H1 (cell line): Measurements from ENCODE around the gene ERC1. TPM values are rescaled to one million over a fixed set of nuclear protein-coding genes. Genes with fewer than 3 reads are reported as not detected.

ENCODE experiments used
- CTCF ChIA-PET: fragments of 300-600 bp; sonication (Branson Sonifier 250); formaldehyde crosslinking; loops from one replicate; lab custom pipeline; 2021; ENCODE audit not compliant: partially characterized antibody; lab: Charles Lee
- POLR2A ChIA-PET: fragments of 300-600 bp; sonication (Branson Sonifier 250); formaldehyde crosslinking; loops from one replicate; lab custom pipeline; 2021; ENCODE audit warnings: inconsistent platforms; ENCODE audit not compliant: partially characterized antibody; lab: Charles Lee
- DNase-seq, 2 experiments: peaks; one replicate each; pipeline versions ENCODE4 v3.0.0 to v3.0.0-alpha.2; 2010 to 2022; ENCODE audit warnings: low spot score in 2 of 2, low read depth in 1 of 2, mixed read lengths in 1 of 2
- FAIRE-seq: peaks from 2 replicates; lab custom pipeline; 2011; peaks lifted over from hg19 to GRCh38; lab: Jason Lieb, UNC
- H2AFZ ChIP-seq: 2 replicates; pipeline ENCODE4 v1.8.1; 2012; ENCODE audit warnings: low read length, inconsistent platforms
- H2AK5ac ChIP-seq: 2 replicates; pipeline ENCODE4 v1.6.1; 2013; ENCODE audit warnings: low read depth, low read length
- H2BK120ac ChIP-seq: replicated peaks from 2 replicates; pipeline ENCODE3; 2013; ENCODE audit warnings: low read depth, low read length, inconsistent platforms
- H2BK12ac ChIP-seq: 2 replicates; pipeline ENCODE4 v1.6.1; 2013; ENCODE audit warnings: low read depth, low read length
- H2BK15ac ChIP-seq: 2 replicates; pipeline ENCODE4 v1.6.1; 2013; ENCODE audit warnings: low read length
- H2BK20ac ChIP-seq: 2 replicates; pipeline ENCODE4 v1.6.1; 2013; ENCODE audit warnings: low read length
- H2BK5ac ChIP-seq: 2 replicates; pipeline ENCODE4 v1.6.1; 2013; ENCODE audit warnings: low read depth, low read length
- H3K14ac ChIP-seq: 2 replicates; pipeline ENCODE4 v1.6.1; 2013; ENCODE audit warnings: inconsistent platforms; ENCODE audit not compliant: insufficient read length
- H3K18ac ChIP-seq: 2 replicates; pipeline ENCODE4 v1.6.1; 2013; ENCODE audit warnings: low read length; ENCODE audit errors: extremely low read depth
- H3K23ac ChIP-seq: 2 replicates; pipeline ENCODE4 v1.6.1; 2013; ENCODE audit warnings: inconsistent platforms; ENCODE audit not compliant: insufficient read length
- H3K23me2 ChIP-seq: 2 replicates; pipeline ENCODE4 v1.6.1; 2013; ENCODE audit warnings: low read depth, low read length
- H3K27ac ChIP-seq: 2 replicates; pipeline ENCODE4 v1.6.1; 2011; ENCODE audit warnings: low read depth, low read length, inconsistent platforms
- H3K27me3 ChIP-seq, 4 experiments: replicated peaks in 1 of 4; 1 replicate in 1 of 4; 2 replicates in 3 of 4; pipeline versions ENCODE4 v1.6.1 to v1.8.1; 2011 to 2013; ENCODE audit warnings: low read length in 3 of 4, mild to moderate bottlenecking in 3 of 4, inconsistent platforms in 2 of 4, mixed read lengths in 2 of 4, moderate library complexity in 1 of 4; ENCODE audit not compliant: control insufficient read depth in 3 of 4, insufficient read depth in 3 of 4; ENCODE audit errors: extremely low read depth in 1 of 4
- H3K36me3 ChIP-seq, 4 experiments: 2 replicates each; pipeline versions ENCODE4 v1.6.1 to v1.8.1; 2011 to 2013; ENCODE audit warnings: mild to moderate bottlenecking in 4 of 4, low read length in 3 of 4, moderate library complexity in 2 of 4, control low read depth in 1 of 4, inconsistent platforms in 1 of 4; ENCODE audit not compliant: insufficient read depth in 4 of 4, control insufficient read depth in 2 of 4
- H3K4ac ChIP-seq: replicated peaks from 2 replicates; pipeline ENCODE3; 2013; ENCODE audit warnings: low read length, low read depth, mixed read lengths, inconsistent platforms; ENCODE audit not compliant: insufficient read length
- H3K4me1 ChIP-seq, 4 experiments: replicated peaks in 1 of 4; 1 replicate in 1 of 4; 2 replicates in 3 of 4; pipeline versions ENCODE4 v1.6.1 to v1.8.1; 2011 to 2013; ENCODE audit warnings: low read length in 3 of 4, inconsistent platforms in 2 of 4, mixed read lengths in 1 of 4; ENCODE audit not compliant: insufficient read depth in 4 of 4, control insufficient read depth in 3 of 4
- H3K4me2 ChIP-seq, 2 experiments: 2 replicates each; pipeline versions ENCODE4 v1.6.1 to v1.8.1; 2011 to 2013; ENCODE audit warnings: low read depth in 2 of 2, low read length in 2 of 2, control low read depth in 1 of 2, inconsistent platforms in 1 of 2, mild to moderate bottlenecking in 1 of 2; ENCODE audit not compliant: insufficient read depth in 1 of 2
- H3K4me3 ChIP-seq, 4 experiments: fragments of 200-600, 300-600 bp in 1 of 4; sonication (generic), shearing (Covaris generic), sonication (Bioruptor Twin) in 1 of 4; 2 replicates each; pipeline versions ENCODE4 v1.5.1 to v1.8.1; 2011 to 2016; ENCODE audit warnings: low read length in 4 of 4, low read depth in 3 of 4, control low read depth in 2 of 4, inconsistent platforms in 2 of 4, mild to moderate bottlenecking in 2 of 4, mixed read lengths in 1 of 4, moderate library complexity in 1 of 4; ENCODE audit not compliant: insufficient read depth in 2 of 4; ENCODE audit errors: extremely low read depth in 1 of 4
- H3K56ac ChIP-seq: replicated peaks from 2 replicates; pipeline ENCODE3; 2013; ENCODE audit warnings: low read depth, mild to moderate bottlenecking, mixed read lengths, low read length, inconsistent platforms; ENCODE audit not compliant: insufficient read length
- H3K79me1 ChIP-seq: 2 replicates; pipeline ENCODE4 v1.6.1; 2013; ENCODE audit warnings: low read depth, low read length, control low read depth
- H3K79me2 ChIP-seq, 2 experiments: 2 replicates each; pipeline versions ENCODE4 v1.6.1 to v1.8.1; 2012 to 2013; ENCODE audit warnings: low read length in 2 of 2, mild to moderate bottlenecking in 2 of 2, inconsistent platforms in 1 of 2; ENCODE audit not compliant: insufficient read depth in 2 of 2, control insufficient read depth in 1 of 2
- H3K9ac ChIP-seq, 4 experiments: replicated peaks in 1 of 4; 1 replicate in 1 of 4; 2 replicates in 3 of 4; pipeline versions ENCODE4 v1.6.1 to v1.8.1; 2011 to 2013; ENCODE audit warnings: low read depth in 3 of 4, low read length in 3 of 4, control low read depth in 2 of 4, mild to moderate bottlenecking in 2 of 4, moderate library complexity in 2 of 4, inconsistent platforms in 1 of 4; ENCODE audit errors: extremely low read depth in 1 of 4
- H3K9me3 ChIP-seq, 2 experiments: 2 replicates each; pipeline versions ENCODE4 v1.6.1 to v1.8.1; 2012 to 2013; ENCODE audit warnings: mild to moderate bottlenecking in 2 of 2, moderate library complexity in 2 of 2, control low read depth in 1 of 2, inconsistent platforms in 1 of 2, low read depth in 1 of 2, low read length in 1 of 2, mixed read lengths in 1 of 2; ENCODE audit not compliant: insufficient read depth in 2 of 2
- H4K20me1 ChIP-seq, 2 experiments: replicated peaks in 1 of 2; 2 replicates each; pipeline versions ENCODE3 to v1.8.1; 2011 to 2013; ENCODE audit warnings: inconsistent platforms in 2 of 2, low read length in 2 of 2, mild to moderate bottlenecking in 1 of 2; ENCODE audit not compliant: insufficient read depth in 2 of 2, control insufficient read depth in 1 of 2
- H4K5ac ChIP-seq: 2 replicates; pipeline ENCODE4 v1.6.1; 2013; ENCODE audit warnings: low read length, low read depth, mixed read lengths, inconsistent platforms; ENCODE audit not compliant: insufficient read length
- H4K8ac ChIP-seq: 2 replicates; pipeline ENCODE4 v1.8.0; 2013; ENCODE audit warnings: mild to moderate bottlenecking, moderate library complexity, low read length, inconsistent platforms; ENCODE audit not compliant: insufficient read depth; ENCODE audit errors: extremely low read depth
- H4K91ac ChIP-seq: replicated peaks from 2 replicates; pipeline ENCODE3; 2013; ENCODE audit warnings: low read length, mixed read lengths, inconsistent platforms; ENCODE audit not compliant: insufficient read length
- POLR2AphosphoS5 ChIP-seq: IDR thresholded peaks from 2 replicates; pipeline ENCODE4 v1.6.1; 2011; ENCODE audit warnings: low read depth, low read length
- SP2 ChIP-seq: IDR thresholded peaks from 2 replicates; pipeline ENCODE4 v1.6.1; 2012; ENCODE audit warnings: mild to moderate bottlenecking, low read length, inconsistent platforms
- TEAD4 ChIP-seq: IDR thresholded peaks from 2 replicates; pipeline ENCODE4 v1.6.1; 2012; ENCODE audit warnings: low read depth, low read length, inconsistent platforms, mixed read lengths
- WGBS, 2 experiments: shearing (Covaris generic) in 1 of 2; methylation state at CpG; one replicate each; pipeline versions ENCODE4 v1.1.6 to v1.1.7; 2013 to 2015; ENCODE audit warnings: low lambda C conversion rate in 2 of 2, mixed read lengths in 2 of 2, inconsistent platforms in 1 of 2, low coverage in 1 of 2, missing lambda C conversion rate in 1 of 2; ENCODE audit not compliant: insufficient replicate concordance in 2 of 2, insufficient coverage in 1 of 2, insufficient read length in 1 of 2; ENCODE audit errors: extremely low coverage in 1 of 2, missing lambda C conversion rate in 1 of 2; 5-methylcytosine and 5-hydroxymethylcytosine counted together
- polyA plus RNA-seq, 7 experiments: library from polyadenylated mRNA; depleted of rRNA in 3 of 7; stranded (reverse) in 5 of 7; unstranded in 2 of 7; fragments of >200 nt in 5 of 7; fragments of 200-250 nt in 2 of 7; gene quantifications; 1 replicate in 5 of 7; 2 replicates in 1 of 7; 4 replicates in 1 of 7; pipeline versions ENCODE4 v1.2.1 to v1.2.3, GENCODE V29; 2011 to 2013; ENCODE audit warnings: missing spikeins in 2 of 7, mixed read lengths in 2 of 7
- total RNA-seq: library from RNA; stranded (reverse); fragmentation: NEBNext Ultra II Directional; extraction: Animal tissue kit (Norgen Biotek cat#: 25700); gene quantifications from 2 replicates; pipeline ENCODE4 v1.2.1, GENCODE V29; 2021

ERC1 gene
- total and polyA plus RNA-seq, 2 of the 8 experiments (the other 6 are each of a cell fraction or from before 2014, with no cell fraction given), result 7.8 to 45.7 TPM

DNA sequence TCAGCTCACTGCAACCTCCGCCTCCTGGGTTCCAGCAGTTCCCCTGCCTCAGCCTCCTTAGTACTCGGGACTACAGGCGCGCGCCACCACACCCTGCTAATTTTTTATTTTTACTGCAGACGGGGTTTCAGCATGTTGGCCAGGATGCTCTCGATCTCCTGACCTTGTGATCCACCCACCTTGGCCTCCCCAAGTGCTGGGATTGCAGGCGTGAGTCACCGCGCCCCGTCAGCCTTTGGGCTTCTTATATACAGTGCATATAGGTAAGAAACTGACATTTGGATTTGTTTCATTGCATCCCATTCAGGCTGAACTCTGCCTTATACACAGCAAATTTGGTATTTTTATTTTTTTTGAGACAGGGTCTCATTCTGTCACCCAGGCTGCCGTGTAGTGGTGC lies 176.8 kb downstream of the ERC1 start:
- H2AFZ ChIP-seq, result no peak overlapping the region
- WGBS, 2 experiments, result 90% methylated on average over 11 of the region's 12 CpGs; no CpG with 5 or more reads in 1 of the 2 experiments
- H4K20me1 ChIP-seq, result no peaks in the 10 kb centered on the region
- H4K91ac ChIP-seq, result no peak overlapping the region
- H4K8ac ChIP-seq, result no peak overlapping the region
- no peak overlapping the region for H2BK15ac ChIP-seq
- no peaks in the 10 kb centered on the region for H3K36me3 ChIP-seq
- no peak overlapping the region for H3K23ac ChIP-seq
- H3K27me3 ChIP-seq, result no peaks in the 10 kb centered on the region
- no peak overlapping the region for H2BK12ac ChIP-seq
- no peak overlapping the region for H3K4me2 ChIP-seq
- no peak overlapping the region for H3K9ac ChIP-seq
- H3K9me3 ChIP-seq, result no peaks in the 10 kb centered on the region
- no peak overlapping the region for H2AK5ac ChIP-seq
- no peak for FAIRE-seq
- H3K4me1 ChIP-seq, result no peaks in the 10 kb centered on the region
- CTCF ChIA-PET, result no interaction called here
- H3K23me2 ChIP-seq, result no peaks in the 10 kb centered on the region
- POLR2A ChIA-PET, result no interaction called here
- H3K56ac ChIP-seq, result no peak overlapping the region
- no peak overlapping the region for H3K27ac ChIP-seq
- no peak overlapping the region for H3K4me3 ChIP-seq
- no peak for DNase-seq
- H3K4ac ChIP-seq, result no peak overlapping the region
- H2BK120ac ChIP-seq, result no peak overlapping the region
- no peak overlapping the region for H2BK20ac ChIP-seq
- no peaks in the 10 kb centered on the region for H3K79me2 ChIP-seq
- no peak overlapping the region for H3K14ac ChIP-seq
- H4K5ac ChIP-seq, result no peak overlapping the region
- no peaks in the 10 kb centered on the region for H3K79me1 ChIP-seq
- no peak overlapping the region for H2BK5ac ChIP-seq
- H3K18ac ChIP-seq, result no peak overlapping the region
- TF ChIP-seq TEAD4, result no peak
- TF ChIP-seq SP2, result no peak
- TF ChIP-seq POLR2AphosphoS5, result no peak
